NCI-H2081 treated with DMSO at 0.1 percent for 48 hours (cell line): ENCODE measurements around the gene LLPH.
"Not testable (repeated sequence)": the region's sequence is repeated elsewhere in the genome, so short reads cannot be mapped to it uniquely, and the experiment has no call there.

Source experiments
- DNase-seq: peaks from one replicate; lab custom pipeline; 2025; lab: John Stamatoyannopoulos, UW

Gene LLPH

DNA sequence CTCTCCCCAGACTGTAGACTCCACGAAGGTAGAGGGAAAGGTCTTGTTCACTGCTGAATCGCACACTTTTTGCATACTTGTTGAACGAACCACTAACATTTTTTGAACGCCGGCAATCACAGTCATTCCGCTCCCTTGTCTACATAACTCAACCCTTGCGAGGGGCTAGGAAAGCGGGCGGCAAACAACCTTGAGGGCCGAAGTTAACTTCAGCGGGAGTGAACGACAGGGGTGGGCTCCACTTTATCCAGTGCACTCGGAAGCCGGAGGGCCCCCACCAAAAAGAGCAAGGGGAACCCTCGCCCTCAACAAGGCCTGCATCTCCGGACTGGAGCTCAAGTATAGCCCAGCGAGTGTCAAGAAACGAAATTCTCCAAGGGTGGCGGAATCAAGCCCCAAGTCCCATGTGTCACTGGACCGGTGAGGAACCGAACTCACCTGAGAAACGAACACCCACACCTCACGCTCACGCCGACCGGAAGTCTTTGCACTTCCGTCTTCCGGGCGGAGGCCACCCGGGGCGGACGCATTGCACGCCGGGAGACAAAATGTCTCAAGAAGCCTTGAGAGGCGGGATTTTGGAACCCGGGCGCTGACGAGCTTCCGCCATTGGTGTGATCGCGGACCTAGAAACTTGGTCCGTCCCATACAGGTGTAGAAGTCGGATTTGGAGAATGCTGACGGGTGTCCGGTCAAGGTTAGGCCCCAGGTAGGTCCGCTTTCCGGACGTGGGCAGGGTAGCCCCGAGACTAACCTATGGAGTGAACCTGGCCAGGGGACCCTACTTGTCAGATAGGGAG, at the start of gene LLPH:
TSS of gene LLPH (minus strand) at position 484 of the 800 bp plus-strand sequence. CDS start 1,644 bp downstream, outside the sequence.
- DNase-seq, result peak; percentile 62

DNA sequence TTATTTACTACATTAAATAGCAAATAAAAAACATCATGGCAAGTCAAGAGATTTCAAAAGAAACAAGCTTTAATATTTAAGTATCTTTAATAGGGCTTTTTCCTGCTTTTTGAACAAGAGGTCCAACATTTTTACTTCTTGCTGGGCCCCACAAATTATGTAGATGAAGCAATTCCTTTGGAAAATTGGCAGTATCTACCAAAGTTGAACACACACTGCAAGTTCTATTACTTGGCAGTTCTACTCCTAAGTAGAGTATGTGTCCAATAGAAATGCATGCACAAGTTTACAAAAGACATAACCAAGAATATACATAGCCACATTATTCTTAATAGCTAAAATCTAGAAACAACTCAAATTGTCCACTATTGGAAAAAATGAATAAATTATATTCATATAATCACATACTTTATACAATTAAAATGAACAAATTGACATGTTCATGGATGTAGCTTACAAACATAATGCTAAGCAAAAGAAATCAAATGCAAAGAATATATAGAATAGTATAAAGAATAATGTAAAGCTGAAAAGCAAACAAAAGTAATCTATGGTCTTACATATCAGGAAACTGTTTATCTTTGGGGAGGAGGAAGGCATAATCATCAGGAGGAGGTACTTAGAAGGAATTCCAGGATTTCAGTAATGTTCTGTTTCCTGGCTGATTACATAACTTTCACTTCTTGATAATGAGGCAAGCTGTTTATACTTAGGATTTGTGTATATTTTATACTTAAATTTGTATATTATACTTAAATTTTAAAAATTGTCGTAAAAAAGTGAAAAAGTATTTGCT, 45.8 kb upstream of the LLPH start:
- no peak for DNase-seq

DNA sequence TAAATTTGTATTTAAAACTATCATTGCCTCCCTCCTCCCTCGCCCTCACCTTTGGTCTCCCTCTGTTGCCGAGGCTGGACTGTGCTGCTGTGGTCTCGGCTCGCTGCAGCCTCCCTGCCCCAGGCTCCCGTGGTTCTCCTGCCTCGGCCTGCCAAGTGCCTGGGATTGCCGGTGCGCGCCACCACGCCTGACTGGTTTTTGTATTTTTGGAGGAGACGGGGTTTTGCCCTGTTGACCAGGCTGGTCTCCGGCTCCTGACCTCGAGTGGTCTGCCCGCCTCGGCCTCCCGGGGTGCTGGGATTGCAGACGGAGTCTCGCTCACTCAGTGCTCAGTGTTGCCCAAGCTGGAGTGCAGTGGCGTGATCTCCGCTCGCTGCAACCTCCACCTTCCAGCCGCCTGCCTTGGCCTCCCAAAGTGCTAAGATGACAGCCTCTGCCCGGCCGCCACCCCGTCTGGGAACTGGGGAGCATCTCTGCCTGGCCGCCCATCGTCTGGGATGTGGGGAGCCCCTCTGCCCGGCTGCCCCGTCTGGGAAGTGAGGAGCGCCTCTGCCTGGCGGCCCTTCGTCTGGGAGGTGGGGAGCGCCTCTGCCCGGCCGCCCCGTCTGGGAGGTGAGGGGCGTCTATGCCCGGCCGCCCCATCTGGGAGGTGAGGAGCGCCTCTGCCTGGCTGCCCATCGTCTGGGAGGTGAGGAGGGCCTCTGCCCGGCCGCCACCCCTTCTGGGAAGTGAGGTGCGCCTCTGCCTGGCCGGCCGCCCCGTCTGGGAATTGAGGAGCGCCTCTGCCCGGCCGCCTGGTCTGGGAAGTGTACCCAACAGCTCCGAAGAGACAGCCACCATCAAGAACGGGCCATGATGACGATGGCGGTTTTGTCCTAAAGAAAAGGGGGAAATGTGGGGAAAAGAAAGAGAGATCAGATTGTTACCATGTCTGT, 44.1 kb upstream of the LLPH start:
- DNase-seq, result not testable (repeated sequence)

DNA sequence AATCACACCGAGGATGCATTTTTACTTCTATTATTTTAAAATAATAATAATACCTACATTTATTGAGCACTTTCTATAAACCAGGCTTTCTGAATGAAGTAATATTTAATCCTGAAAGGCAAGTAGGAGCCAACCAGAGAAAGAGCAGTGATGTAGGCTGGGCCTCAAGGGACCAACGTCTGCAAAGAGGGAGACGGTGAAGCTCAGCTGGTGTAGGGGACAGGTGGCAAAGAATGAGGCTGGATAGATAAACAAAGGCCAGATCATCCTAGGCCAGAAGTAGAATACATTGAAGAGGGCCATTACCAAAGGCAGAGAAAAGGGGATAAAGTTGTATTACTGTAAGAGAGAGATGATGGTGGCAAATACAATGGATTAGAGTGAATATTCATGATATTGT, 40.1 kb upstream of the LLPH start:
- DNase-seq, result no peak

DNA sequence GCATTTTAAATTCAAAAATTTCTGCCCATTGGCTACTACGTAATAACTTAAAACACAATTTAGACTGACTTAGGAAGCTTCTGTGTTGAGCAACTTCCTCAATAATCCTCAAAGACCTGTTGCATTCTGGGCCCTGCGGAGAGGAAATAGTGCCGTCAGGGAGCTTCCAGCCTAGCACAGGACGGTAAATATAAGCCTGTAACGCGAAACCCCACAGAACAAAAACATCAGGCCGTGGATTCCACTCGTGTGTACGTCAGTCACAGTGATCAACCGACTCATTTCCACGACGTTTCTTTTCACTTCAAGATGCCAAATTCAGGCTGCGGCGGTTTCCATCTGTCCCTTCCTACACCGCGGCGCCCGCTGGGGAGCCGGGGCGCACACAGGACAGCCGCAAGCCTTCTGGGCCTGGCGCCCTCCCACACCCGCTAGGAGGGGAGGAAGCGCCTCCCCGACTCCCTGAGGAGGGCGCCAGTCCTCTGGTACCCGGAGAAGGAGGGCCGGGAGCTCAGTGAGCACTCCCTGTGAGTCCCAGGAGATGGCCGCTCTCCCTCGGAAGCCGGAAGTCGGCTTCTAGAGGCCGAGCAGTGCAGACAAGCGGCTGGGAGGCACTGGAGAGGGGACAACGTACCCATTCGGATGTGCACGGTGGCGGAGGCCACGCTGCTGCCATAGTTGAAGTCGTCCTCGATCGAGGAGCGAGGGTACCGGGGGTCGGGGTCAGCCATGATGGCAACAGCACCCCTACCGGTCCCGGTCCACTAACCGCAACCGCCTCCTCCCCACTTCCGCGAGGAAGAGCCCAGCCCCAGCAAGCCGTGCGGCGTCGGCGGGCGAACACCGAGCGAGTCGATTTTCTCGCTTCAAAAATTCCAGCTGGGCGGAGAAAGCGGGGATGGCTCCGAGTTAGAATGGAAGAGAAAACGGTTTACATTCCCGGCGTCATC, 38.9 kb upstream of the LLPH start, which contains the start of gene TMBIM4:
TSS of gene TMBIM4 (minus strand) at position 776 of the 950 bp plus-strand sequence. CDS start at position 731, 45 bp downstream.
- DNase-seq, result peak; percentile 81

DNA sequence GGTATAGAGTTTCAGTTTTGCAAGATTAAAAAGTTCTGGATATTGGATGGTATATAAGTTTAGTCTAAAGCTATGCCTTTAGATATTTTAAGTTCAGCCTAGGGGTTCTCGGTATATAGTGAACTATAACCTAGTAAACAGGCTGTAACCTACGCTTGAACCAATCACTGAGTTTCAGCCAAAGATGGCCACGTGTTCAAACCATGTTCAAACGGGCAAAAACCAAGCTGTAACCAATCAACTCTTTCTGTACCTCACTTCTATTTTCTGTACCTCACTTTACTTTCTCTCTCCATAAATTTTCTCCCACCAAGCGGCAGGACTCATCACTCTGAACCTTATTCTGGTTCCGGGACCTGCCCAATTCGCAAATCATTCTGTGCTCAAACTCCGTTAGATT, 37.9 kb upstream of the LLPH start:
- DNase-seq, result no peak

DNA sequence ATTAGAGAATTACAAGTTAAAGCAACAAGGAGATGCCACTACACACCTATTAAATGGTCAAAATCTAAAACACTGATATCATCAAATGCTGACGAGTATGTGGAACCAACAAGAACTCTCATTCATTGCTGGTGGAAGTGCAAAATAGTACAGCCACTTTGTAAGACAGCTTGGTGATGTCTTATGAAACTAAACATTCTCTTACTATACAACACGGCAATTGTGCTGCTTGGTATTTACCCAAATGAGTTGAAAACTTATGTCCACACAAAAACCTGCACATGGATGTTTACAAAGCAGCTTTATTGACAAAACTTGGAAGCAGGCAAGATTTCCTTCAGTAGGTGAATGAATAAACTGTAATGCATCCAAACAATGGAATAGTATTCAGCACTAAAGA, 36.0 kb upstream of the LLPH start:
- no peak for DNase-seq

DNA sequence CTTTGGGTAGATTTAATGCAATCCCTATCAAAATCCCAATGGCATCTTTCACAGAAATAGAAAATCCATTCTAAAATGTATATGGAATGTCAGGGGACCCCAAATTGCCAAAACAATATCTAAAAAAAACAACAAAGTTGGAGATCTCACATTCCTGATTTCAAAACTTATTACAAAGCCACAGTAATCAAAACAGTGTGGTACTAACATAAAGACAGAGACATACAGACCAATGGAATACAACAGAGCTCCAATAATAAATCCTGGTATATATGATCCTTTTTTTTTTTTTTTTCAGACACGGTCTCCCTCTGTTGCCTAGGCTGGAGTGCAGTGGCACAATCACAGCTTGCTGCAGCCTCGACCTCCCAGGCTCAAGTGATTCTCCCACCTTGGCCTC, 34.6 kb upstream of the LLPH start:
- DNase-seq, result no peak

DNA sequence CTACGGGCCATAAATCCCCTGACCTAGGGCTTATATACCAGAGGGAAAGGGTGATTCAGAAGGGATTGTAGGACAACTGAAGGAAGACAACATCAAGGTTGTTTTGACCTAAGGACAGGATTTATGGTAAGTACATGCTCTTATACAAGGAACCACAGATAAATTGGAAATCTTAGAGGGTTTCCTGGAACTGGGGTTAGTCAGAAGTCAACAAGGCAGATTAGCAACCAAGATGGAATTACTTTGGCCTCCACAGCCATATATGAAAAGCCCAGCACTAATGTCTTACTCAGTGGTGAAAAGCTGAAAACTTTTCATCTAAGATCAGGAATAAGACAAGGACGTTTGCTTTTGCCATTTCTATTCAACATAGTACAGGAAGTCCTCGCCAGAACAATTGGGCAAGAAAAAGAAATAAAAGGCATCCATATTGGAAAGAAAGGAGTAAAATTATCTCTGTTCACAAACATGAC, 33.8 kb upstream of the LLPH start:
- DNase-seq, result no peak

DNA sequence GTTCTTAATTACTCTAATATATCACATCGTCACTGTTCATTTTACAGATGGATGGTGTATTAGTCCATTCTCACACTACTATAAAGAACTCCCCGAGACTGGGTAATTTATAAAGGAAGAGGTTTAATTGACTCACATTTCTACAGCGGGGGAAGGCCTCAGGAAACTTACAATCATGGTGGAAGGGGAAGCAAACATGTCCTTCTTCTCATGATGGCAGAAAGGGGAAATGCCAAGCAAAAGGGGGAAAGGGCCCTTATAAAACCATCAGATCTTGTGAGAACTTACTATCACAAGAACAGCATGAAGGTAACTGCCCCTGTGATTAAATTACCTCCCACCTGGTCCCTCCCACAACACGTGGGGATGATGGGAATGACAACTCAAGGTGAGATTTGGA, 32.7 kb upstream of the LLPH start:
- no peak for DNase-seq

DNA sequence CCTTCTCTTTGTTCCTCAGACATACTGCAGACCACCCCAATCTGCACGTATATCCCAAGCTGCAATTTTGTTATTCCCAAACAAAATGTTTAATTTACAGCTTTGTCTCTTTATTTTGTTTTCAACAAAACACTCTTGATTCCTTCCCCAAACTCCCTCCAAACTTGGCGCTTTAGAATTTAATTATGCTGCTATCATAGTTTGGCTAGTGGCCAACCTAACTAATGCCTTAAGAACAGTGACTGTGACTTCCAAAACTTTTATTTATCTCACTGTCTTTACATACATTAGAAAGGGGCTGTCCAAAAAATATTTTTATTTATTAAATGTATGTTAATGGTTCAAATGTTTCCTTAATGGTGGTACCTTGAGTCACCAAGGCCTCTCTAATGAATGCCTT, 32.2 kb upstream of the LLPH start:
- DNase-seq, result no peak

DNA sequence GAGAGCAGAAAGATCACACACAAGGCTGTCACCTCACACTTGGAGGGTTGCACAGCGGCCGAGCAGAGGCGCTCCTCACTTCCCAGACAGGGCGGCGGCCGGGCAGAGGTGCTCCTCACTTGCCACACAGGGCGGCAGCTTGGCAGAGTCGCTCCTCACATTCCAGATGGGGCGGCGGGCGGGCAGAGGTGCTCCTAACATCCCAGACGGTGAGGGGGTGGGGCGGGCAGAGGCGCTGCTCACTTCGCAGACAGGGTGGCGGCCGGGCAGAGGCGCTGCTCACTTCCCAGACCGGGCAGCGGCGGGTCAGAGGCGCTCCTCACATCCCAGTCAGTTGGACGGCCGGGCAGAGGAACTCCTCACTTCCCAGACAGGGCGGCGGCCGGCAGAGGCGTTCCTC, 30.2 kb upstream of the LLPH start:
- no peak for DNase-seq

DNA sequence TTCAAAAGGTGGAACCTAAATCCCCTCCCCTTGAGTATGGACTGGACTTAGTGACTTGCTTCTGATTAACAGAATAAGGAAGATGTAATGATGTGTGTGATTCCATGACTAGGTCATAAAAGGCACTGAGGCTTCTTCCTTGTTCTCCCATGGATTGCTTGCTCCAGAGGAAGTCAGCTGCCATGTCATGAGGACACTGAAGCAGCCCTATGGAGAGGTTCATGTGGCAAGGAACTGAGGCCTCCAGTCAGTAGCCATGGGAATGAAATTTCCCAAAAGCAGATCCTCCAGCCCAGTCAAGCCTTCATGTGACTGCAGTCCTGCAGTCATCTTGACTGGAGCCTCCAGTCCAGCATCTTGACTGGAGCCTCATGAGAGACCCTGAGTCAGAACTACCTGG, 28.6 kb upstream of the LLPH start:
- DNase-seq, result no peak

DNA sequence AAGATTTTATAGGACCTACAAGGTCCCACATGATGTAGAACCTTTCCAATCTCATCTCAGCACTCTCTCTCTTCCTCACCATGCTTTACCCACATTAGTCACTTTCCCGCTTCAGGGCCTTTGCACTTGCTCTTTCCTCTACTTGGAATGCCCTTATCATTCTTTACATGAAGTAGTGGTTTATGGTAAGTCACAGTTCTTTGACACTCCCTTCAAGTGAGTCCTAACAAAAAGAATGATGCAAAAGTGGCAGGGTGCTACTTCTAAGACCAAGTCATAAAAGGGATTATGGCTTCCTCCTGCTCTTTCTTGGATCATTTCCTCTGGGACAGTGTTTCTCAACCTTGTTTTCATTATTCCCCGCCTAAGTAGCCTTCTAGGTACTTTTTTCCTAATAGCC, 26.1 kb upstream of the LLPH start:
- no peak for DNase-seq

DNA sequence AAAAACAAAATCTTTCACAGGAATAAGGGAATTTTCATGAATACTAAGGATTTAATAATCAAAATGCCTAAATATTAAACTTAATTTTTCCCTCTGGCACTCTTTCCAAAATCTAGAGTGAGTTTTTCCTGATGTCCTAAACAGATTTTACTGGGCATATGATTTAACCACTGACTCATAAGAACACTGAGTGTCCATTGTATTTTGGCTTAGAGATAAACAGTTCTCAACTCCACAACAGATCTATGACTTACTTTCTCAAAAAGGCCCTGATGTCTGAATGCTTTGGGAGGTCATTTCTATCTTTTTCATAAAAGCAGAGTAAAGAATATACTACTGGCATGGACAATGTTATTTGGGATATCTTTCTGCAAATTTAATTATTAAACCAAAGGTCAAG, 24.2 kb upstream of the LLPH start:
- no peak for DNase-seq

DNA sequence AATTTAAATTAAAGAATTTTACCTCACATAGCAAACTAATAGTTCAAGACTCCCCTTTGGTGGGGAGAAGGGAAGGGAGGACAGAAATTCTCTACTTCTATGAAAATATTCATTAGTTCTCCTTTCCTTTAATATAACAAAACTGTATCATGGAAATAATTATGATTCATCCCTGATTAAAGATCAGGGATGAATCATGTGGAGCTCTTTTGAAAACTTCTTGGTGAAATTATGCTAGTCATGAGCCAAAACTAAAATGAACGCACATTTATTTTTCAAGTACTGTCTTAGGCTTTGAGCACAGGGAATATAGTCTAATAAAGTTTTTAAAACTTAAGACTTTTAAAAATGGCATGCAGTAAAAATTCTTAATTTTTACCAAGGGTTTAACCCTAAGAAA, 22.2 kb upstream of the LLPH start:
- no peak for DNase-seq

DNA sequence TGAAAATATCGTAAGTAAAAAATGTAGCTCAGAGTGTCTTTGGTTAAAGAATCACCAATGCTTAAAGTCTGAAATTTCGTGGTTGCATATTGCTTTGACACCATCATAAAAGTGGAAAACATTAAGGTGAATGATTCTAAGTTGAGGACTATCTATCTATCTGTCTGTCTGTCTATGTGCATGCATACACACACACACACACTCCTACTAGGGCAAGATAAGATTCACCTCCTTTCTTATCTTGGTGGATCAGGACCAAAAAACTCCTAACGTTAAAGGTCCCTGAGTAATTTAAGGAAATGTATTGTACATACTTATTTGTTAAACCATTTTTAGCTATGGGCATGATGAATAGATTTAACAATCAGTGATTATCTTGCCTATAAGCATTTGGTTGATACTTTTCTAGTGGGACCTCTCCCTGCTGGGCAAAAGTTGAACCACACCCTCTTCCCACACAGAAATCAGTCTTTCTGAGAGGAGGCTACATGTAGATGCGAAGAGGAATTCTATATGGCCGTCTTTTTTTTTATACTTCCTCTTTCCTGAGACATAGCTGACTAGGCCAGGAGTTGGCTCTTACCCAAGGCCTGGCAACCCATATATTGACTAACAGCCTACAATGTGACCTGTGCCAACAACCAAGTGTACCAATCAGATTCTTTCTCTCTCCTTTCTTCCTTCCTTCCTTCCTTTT, 19.3 kb upstream of the LLPH start:
- no peak for DNase-seq

DNA sequence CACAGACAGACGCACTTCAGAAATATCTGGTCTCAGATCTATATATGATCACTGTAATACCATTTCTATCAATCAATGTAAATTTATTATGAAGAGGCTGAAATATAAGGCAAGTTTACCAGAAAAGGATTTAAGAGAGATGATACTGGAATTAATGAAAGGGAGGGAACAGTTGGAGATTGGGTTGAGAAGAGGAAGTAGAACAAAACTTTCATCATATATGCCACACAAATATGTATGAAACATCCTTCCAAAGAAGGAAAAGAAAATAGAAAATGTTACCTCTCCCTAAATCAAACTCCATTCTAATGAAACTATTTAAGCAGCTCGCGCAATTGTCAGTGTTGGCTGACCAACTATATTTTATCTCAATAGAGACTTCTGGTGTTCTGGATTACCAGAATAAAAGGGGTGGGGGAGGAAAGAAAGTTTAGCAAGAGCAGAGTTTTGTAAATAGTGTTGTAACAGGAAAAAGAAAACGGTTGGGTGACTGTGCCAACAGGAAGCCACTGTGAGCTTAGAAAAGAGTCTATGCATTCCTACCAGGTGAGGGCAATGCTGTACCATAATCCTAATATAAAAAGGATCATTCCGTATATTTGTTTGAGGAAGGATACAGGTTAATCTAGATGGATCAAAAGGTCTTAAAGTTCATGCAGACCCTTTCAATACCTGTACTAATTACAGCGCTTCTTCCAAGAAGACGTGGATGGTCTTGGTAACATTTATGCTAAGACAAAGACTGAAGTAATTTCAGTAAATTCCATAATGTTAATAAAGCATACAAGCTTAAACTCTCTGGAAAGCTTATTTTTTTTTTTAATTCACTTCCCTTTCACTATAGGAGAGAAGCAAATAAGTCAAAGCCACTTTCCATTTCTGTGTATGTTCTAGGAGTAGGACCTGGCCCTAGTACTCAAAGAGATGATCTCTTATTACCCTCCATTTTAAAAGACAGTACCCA, 14.5 kb upstream of the LLPH start:
- DNase-seq, result peak; percentile 2

DNA sequence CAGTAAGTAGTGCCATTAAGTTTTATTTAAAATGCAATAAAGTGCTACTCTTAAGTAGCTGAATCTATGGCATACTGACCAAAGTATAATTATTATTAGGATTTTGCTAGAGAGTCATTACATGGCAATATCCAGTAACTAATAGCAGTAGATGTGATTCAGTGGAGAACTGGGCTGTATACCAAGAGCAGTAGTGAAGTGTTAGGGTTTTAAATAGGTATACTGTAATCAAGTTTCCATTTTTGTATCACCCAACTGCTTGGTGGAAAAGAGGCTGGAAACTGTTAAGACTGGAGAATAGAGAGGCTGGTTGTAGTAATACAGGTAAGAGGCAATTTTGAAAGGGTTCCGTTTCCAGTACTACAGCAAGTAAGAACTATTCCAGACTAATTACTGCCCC, 13.3 kb upstream of the LLPH start:
- DNase-seq, result no peak
